ENCODE results near the gene OSBPL6.

GRCh38 chr2:178307650-178308049 lies 113.3 kb downstream of the OSBPL6 start:
- TF ChIP-seq, protein P1, sequence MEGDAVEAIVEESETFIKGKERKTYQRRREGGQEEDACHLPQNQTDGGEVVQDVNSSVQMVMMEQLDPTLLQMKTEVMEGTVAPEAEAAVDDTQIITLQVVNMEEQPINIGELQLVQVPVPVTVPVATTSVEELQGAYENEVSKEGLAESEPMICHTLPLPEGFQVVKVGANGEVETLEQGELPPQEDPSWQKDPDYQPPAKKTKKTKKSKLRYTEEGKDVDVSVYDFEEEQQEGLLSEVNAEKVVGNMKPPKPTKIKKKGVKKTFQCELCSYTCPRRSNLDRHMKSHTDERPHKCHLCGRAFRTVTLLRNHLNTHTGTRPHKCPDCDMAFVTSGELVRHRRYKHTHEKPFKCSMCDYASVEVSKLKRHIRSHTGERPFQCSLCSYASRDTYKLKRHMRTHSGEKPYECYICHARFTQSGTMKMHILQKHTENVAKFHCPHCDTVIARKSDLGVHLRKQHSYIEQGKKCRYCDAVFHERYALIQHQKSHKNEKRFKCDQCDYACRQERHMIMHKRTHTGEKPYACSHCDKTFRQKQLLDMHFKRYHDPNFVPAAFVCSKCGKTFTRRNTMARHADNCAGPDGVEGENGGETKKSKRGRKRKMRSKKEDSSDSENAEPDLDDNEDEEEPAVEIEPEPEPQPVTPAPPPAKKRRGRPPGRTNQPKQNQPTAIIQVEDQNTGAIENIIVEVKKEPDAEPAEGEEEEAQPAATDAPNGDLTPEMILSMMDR (IDR thresholded peaks at IDR 0.05 in 8 of 11, conservative IDR thresholded peaks at IDR 0.05 in 3 of 11), result no peak
- no peak for TF ChIP-seq POLR2AphosphoS5 (IDR thresholded peaks at IDR 0.05)
